CD4-positive, alpha-beta T cell treated with Interferon gamma for 1 hour (primary cell): Measurements from ENCODE around the gene TP63.

Experiments used
- DNase-seq: peaks from one replicate; pipeline ENCODE4 v3.0.0-alpha.2; 2020

The TP63 gene

DNA sequence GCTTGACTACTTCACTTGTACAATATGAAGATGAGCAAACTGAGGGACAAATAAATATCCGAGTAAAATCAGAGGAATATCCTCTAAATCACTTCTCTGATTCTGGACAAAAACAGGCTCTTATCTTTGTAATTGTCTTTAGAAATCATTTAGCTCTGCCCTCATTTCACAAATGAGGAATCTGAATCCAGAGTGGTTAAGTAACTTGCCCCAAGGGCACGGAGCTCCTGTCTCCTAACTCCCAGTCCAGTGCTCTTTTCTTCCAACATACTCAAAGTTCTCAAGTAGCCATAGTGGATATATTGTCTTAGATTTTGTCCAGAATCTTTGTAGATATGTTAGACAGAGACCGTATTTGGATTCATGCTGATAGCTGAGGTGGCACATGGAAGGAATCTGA is 156.0 kb downstream of the TP63 start:
- DNase-seq, result no peak

DNA sequence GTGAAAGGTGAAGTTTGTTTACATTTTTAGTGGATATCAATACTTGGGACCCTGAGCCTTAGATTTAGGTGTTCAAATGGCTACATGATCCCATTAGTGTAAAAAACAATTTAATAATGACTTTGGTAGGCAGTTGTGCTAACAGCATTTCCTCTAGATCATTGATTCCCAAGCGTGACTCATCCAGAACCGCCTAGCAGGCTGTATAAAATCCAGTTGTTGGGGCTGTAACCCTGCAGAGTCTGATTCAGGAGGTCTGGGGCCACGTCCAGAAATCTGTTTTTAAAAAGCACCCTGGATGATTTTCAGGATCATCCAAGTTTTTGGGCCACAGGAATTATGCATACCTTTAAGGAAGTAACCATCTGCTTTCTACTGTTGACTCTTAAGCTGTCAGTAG is 156.4 kb downstream of the TP63 start:
- no peak for DNase-seq

DNA sequence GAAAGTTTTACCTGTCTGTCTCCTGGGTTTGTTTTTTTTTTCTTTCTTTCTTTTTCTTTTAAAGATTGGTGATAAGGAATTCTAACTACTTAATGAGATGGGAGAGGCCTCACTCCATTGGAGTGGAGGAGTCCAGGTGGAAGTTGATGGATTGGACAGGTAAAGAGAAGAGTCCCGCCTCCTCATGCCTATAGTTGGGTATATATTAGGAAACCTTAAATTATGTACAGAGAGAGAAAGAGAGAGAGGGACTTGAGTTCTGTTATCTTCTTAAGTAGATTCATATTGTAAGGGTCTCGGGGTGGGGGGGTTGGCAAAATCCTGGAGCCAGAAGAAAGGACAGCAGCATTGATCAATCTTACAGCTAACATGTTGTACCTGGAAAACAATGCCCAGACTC is 158.2 kb downstream of the TP63 start:
- no peak for DNase-seq

DNA sequence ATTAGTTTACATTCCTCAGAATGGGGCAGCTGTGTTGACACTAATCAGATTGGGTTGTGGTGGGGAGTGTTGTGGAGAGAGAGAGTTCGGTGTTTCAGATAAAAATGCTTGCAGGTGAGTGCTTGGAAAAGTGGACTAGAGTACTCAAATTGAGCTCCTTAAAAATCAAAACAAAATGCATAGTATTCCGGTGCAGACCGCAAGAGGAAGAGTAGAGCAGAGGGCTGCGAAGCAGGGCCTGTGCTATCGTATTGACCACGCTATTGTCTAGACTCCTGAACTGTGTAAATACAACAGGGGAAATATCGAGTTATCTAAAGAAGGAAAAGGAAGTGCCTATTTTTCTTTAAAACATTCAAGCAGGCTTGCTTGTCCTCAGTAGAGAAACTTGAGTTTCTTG is 159.5 kb downstream of the TP63 start:
- no peak for DNase-seq

DNA sequence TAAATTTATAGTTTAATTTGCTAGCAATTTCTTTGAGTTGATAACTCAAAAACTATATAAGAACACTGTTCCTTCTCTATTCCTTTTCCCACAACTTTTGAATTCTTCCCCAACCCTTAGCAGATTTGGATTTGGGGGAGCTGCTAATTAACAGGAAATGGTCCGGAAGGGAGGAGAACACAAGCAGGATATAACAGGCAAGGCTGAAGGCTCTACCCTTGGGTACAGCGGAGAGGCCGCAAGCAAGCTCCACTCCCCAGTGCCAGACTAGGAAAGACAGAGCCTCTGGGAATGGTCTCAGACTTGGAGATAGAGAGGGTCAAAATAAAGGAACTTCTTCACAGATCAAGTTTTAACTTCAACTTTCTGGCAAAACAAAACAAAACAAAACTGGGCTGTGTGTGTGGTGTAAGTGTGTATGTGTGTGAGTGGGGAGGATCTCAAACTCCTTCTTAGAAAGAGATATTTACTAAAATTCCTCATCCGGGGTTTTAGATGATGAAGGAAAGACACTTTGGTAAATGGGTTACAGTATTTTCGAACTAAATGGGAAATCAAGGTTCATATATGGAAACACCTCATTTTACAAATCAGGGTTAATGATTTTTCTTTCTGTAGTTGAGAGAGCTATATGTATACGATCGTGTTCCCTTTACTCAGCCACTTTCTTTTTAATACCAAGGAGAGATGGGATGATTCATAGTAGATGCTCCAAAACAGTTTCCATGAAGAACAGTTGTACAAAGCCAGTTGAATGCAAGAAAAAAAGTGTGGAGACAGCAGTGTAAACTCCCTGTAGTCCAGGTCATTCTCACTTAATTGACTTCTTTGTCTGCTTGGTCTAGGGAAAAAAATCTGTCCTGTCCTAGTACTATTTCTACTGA is 161.1 kb downstream of the TP63 start:
- DNase-seq, result no peak

DNA sequence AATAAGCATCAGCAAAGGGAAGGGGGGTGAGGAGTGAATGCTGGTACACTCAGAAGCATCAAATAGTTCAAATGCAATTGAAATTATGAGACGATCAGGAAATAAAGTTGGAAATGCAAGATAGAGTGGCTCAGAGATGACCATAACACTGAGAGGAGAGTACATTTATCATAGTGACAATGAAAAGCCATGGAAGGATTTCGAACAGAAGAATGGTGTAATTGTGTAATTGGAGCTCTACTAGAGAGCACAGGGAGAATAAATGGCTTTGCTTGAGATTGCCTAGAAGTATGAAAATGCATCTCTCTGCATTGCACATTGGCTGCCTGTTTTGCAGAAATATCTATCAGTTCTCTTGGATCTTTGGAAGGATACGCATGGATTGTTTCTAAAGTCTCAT is 163.3 kb downstream of the TP63 start:
- no peak for DNase-seq

DNA sequence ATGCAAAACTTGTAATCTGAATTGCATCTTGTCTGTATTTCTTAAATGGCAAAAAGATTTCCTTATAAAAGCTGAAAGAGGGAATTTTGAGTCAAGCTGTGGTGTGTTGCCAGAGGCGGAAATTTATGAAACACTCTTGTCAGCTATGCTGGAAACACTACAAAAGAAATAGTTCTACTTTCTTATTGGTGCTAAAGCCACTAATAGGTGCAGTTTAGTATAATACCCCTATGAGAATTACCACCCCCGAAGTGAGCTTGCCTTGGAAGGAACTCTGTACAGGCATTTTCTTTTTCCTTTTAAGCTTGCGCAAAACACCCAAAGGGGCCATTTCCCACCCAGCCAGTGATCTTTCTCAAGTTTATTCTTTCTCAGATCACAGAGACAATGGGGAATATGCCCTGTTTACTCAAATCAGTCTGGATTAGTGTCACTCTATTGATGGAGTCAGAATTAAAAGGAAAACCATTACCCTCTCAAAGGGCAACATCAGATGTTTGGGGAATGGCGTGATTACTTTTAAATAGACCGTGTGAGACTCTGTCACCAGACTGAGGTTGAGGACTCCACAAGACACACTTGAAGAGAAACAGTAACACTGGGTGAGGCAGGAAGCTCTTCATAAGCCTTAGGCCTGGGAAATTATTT is 166.0 kb downstream of the TP63 start:
- no peak for DNase-seq

DNA sequence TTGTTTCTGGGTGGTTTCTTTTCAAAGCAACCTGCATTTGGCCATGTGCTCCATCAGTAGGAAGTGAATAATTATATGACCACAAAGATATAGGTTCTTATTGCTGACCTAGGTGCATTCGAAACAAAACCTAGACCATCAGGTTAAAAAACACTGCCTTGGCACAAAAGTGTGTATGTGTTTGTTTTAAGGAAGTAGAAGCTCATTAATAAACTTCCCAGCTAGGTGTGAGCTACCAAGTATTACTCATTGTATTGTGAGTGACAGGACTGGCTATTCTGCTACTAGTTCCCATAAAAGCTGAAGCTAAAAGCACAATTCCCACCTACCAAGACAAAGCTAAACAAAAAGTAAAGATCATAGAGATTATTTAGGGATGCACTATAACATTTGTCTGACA is 168.2 kb downstream of the TP63 start:
- no peak for DNase-seq

DNA sequence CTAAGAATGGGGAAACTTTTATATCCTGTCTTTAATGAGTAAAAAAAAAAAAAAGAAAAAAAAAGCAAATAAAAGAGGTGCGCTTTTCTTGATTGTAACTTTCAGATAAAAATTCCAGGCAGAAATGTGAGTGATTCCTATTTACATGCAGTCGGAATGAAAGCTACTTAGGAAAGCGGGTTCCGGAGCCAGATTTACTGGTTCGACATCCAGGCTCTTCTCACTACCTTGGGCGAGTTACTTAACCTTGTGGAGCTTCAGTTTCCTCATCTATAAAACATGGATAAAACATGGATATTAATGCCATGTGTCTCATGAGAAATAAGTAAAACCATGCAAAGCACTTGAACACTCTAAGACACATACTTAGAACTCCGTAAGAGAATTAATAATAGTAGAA is 169.2 kb downstream of the TP63 start:
- no peak for DNase-seq

DNA sequence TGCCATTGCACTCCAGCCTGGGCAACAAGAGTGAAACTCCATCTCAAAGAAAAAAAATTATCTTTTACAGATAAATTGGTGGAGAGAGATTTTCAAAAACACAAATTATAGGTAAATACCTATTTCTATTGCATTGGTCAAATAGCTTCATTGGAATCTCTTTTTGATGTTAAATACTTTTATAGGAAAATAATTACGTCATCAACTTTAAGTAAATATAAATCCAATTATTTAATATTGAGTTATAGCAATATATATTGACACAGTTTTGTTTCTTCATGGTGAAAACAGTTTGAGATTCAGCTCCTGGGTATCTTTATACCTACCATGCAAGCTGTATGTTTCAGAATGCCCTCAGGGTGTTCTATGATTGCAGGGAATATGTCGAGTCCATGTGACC is 172.1 kb downstream of the TP63 start:
- no peak for DNase-seq

DNA sequence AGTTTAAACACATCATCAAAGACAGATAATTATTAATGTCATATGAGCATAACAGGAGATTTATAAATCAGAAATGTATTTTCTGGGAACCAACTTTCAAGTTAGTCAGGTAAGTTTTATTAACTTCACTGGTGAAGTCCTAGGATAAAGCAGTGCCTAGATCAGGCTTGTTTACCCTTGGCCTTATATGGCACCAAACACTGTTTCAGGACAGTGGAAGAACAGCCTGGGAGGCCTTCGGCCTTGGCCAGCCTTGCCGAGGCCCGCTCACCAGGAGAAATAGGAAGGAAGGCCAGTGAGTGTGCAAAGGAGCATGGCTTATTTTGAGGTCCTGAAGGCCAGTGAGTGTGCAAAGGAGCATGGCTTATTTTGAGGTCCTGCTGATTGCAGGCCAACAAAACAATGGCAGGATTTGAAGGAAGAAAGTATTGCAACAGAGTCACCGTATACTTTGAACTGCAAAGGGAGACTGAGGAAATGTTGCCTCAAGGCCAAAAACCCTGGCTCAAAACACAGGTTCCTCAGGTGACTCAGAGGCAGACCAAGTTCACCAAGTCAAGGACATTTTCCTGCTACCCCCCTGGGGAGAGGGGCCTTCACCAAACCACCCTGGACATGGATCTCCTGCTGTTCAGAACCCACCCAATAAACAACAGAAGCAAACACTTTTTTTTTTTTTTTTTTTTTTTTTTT is 174.3 kb downstream of the TP63 start:
- no peak for DNase-seq

DNA sequence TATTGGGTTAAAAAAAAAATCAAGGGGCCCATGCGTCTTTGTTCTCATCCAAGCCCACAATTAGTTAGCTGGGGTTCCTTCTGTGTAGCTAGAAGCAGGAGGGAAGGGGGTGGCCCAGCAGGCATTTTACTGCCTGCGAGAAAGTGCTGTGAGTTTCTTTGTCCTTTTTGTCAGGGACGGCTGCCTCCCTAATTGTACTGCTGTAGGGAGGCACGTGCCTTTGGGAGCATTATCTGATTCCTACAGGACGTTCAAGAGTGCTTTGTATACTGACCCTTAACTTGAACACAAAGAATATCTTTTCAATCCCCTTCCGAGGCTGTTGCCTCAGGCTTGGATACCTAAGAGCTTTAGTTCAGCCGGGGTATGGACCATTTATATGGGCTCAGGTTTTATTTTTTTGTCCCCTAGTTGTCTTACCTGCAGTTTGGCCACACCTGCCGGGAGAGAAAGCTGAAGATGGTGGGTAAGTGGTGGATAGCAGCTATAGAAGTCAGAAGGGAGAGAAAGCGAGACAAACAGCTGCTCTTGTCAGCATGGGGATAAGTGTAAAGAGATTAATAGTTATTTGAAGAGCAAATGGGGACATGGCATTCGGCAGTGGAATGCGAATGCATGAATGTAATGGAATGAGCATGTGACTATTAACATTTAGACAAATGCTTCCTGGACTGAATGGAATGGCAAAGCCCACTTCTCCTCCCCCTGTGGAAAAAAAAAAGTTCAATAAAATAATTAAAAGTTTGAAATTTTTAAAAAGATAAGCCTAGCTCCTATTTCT is 175.2 kb downstream of the TP63 start:
- DNase-seq, result no peak

DNA sequence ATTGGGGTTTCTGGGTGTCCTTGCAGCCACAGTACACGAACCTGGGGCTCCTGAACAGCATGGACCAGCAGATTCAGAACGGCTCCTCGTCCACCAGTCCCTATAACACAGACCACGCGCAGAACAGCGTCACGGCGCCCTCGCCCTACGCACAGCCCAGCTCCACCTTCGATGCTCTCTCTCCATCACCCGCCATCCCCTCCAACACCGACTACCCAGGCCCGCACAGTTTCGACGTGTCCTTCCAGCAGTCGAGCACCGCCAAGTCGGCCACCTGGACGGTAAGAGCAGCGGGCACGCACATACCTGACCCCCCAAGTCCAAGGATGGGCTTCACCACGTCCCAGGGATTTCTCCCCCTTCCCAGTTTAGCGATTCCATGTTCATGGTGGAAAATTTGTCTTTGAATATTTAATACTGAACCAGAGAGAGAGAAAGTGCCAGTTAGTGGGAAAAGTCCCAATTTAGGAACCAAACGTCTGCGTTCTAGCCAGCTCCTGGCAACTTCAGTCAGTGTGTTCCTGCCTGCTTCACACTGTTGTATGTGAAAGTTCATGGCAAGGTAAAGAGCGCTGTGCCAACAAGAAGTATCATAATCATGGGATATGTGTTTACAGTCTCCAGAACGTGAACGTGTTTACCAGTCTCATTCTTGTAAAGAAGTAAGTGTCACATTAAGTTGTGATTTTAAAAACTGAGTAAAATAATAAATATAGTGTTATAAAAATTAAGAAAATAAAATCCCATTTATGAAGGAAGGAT is 177.2 kb downstream of the TP63 start:
- DNase-seq, result no peak

DNA sequence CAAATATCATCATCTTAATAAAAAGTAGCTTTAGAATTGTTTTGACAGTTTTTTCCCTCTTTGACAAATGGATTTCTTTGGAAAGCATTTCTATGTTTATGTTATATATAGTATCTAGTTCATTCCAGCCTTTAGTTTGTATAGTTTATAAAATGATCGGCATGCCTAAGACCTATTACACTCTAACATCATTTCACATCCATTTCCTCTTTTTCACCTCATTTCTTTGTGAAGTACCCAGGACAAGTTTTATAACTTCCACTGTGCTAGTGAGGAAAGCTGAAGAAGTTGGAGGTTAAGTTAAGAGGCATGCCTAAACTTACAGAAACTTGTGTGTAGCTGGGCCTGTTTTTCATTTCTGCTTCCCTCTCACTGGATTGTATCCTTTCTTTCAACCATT is 178.4 kb downstream of the TP63 start:
- no peak for DNase-seq

DNA sequence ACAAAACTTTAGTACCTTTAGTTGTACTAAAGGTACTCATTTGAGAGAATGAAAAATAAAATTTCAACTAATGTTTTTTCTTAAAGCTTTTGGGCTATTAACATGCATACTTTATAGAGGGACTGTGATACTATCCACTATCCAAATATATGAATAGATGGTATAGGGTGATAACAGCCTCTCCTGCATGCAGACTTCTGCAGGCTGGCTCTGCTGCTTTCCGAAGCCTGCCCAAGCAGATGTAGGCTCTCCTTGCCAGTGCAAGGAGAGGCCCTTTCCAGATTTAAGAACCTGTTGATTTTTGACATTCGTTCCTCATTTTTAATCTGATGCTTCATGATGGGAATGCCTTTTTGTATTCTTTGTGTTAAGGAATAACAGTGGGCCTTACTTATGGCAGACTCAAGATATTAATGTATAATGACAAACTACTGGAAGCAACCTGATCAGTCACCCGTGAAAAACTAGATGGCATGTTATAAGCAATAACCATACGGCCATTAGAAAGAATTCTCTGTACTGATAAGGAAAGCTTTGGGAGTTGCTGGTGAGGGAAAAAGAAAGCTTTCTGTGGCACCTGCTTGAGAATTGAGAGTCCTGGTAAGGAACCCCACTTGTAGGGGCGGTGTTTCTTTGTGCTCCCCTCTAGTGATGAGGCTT is 181.7 kb downstream of the TP63 start:
- no peak for DNase-seq

DNA sequence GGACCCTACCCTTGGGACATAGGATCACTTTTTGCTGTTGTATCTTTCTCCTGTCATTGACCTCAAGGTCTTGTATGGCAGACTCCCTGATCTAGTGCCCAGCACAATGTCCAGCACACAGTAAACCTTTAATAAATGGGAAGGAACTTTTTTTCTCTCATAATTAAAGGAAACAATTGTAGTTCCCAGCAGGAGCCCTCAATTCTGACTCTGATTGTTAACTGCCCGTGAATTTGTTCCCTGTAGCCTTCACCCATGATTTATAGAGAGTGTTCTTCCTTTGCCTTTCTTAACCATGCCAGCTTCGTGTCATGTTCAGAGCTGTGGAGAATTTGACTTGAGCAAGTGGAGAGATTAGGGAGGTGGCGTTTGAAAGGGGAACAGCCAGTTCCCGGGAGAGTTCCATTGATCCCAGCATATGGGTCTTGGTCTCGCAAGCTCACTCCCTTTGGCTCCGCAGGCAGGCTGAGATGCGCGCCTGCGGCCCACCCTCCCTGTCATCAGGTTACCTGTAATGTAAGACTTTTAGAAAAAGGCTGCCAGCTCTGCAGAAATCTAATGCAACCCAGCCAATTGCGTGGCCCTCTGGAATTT is 182.6 kb downstream of the TP63 start:
- no peak for DNase-seq

DNA sequence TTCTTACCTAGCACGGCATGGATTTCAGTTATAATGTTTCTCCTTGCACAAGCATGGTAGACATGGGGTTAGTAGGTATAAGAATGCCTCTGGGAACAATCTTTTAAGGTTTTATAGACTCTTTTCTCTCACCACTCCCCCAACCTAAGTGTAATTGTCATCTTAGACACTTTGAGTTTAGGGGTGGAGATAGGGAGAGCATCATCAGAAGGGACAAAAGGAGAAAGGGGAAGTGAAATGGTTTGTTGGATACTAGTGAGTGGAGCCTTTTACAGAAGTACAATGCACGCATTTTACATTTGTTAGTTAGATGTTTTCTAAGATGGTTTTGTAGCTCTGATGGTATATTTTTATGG is 189.2 kb downstream of the TP63 start:
- no peak for DNase-seq

DNA sequence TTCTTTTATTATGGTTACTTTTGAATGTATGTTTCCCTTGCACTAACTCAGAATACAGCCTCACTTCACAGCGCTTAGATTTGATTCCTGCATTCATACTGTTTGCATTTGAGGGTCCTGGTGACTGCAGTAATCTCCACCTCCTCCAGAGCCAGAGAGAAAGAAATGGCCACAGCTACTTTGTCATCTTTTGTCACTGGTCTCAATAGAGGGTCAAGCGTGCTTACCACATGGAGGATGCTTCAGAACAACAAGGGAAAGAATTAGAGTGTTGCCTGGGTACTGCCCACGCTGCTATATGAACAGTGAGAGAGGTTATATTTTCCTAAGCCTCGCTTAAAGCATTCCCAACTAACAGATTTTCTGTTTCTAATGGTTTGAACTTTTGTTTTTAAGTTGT is 190.1 kb downstream of the TP63 start:
- no peak for DNase-seq

DNA sequence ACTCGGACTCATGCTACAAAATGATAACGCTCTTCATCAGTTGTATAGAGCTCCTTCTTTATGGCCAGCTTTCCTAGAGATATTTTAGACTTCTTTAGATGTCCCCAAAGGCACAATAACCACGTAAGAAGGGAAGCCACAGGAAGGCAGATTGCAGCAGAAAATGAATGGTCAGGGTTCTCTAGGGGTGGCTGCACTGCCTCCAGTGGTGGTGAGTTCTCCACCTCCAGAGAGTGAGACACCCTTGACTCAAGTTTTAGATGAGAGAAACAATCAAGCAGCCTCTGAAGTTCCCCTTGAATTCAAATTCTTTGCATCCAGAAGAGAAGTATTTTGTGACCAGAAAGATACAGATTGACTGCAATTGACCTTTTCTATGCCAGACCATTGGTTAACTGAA is 191.5 kb downstream of the TP63 start:
- no peak for DNase-seq

DNA sequence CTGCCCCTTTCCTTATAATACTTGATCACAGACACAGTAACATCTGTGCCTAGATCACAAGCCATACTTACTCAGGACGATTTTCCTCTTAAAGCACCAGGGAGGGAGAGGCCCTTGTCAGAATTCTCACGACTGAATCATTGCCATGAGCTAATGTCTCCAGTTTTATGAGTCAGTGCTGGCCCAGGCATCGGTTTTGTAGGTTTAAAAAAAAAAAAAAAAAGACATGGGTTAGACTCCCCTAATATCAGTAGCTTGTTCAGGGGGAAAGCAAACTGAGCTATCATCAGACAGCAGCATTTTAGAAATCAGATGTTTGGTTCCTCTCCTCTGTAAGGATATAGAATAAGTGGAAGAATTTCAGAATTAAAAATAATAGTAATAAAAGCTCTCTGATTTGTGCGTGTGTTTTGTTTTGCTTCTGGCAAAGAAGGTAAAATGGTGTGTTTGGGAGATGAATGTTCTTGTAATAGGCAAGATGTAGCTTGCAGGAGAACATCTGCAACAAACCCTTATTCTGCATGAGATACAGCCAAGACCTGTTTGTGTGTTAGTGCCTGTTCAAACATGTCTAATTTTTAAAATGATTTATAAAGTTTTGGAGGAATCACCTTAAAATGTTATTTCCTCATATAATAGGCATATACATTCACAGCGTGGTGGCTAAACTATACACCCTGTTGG is 193.6 kb downstream of the TP63 start:
- DNase-seq, result no peak

DNA sequence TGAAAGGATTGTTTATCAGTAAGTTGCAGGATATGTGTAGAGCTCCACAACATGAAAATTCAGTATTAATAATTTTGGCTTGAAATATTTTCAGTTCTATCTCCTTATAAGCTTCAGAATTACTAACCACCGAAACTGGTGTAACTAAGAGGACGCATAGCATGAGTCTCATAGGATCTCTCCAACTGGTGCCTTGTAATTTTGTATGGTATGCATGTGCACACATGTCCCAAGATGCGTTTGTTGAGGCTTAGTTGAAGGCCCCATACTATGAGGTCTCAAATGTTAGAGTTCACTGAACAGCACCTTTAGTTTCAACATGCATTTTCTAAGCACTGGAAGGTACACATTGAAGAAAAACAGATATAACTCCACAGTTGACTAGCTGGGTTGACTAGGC is 195.4 kb downstream of the TP63 start:
- no peak for DNase-seq
